Panc1 (cell line): Measurements from ENCODE around the gene MRPS27. TPM values are rescaled to one million over a fixed set of nuclear protein-coding genes. Genes with fewer than 3 reads are reported as not detected.
A peak's percentile ranks its signal among the peaks of the same experiment; 100 is the strongest.

Experiments
- ATAC-seq: fragments of 200-7000 bp; cut with Tn5 transposase; 2 replicates; pipeline ENCODE4 v1.9.1; 2020; ENCODE audit warnings: mild to moderate bottlenecking, moderate library complexity
- BruUV-seq: library from RNA; stranded (reverse); fragments of 400-500 nt; replicated peaks from 2 replicates; lab custom pipeline; 2021; lab: Mats Ljungman, UMichigan
- CTCF ChIA-PET: fragments of 300-600 bp; sonication (Branson Sonifier 250); formaldehyde crosslinking; loops from one replicate; lab custom pipeline; 2022; ENCODE audit warnings: antibody characterized with exemption; lab: Charles Lee
- POLR2A ChIA-PET: fragments of 300-600 bp; sonication (Branson Sonifier 250); formaldehyde crosslinking; loops from one replicate; lab custom pipeline; 2022; ENCODE audit warnings: antibody characterized with exemption; lab: Charles Lee
- DNase-seq: peaks from one replicate; pipeline ENCODE4 v3.0.0-alpha.2; 2010; ENCODE audit warnings: low read depth, low spot score
- H3K27ac ChIP-seq: 2 replicates; pipeline ENCODE4 v1.5.1; 2011; ENCODE audit warnings: mild to moderate bottlenecking, low read length, inconsistent platforms
- H3K27me3 ChIP-seq: fragments of 200-500 bp; sonication (Bioruptor generic); 2 replicates; pipeline ENCODE4 v1.6.0; 2014; ENCODE audit warnings: low read length, inconsistent platforms; ENCODE audit not compliant: control insufficient read depth, insufficient read depth
- H3K36me3 ChIP-seq: fragments of 200-500 bp; sonication (Bioruptor generic); 2 replicates; pipeline ENCODE4 v1.5.1; 2014; ENCODE audit warnings: inconsistent platforms, mild to moderate bottlenecking, low read length, moderate library complexity; ENCODE audit not compliant: control insufficient read depth, insufficient read depth
- H3K4me1 ChIP-seq: 2 replicates; pipeline ENCODE4 v1.5.1; 2011; ENCODE audit warnings: inconsistent platforms, mild to moderate bottlenecking, low read length, moderate library complexity; ENCODE audit not compliant: control insufficient read depth, insufficient read depth
- H3K4me3 ChIP-seq, 2 experiments: 2 replicates each; pipeline ENCODE4 v1.5.1; 2011 to 2012; ENCODE audit warnings: low read depth in 2 of 2, low read length in 2 of 2, mild to moderate bottlenecking in 2 of 2, inconsistent platforms in 1 of 2, moderate library complexity in 1 of 2
- H3K9me3 ChIP-seq: fragments of 200-500 bp; sonication (Bioruptor generic); 2 replicates; pipeline ENCODE4 v1.5.1; 2014; ENCODE audit warnings: low read depth, mild to moderate bottlenecking, inconsistent platforms, low read length, moderate library complexity; ENCODE audit not compliant: control insufficient read depth, insufficient read depth
- CTCF ChIP-seq: fragments of 450-650 bp; IDR thresholded peaks from 2 replicates; pipeline ENCODE4 v1.5.1; 2017; ENCODE audit warnings: mild to moderate bottlenecking
- POLR2AphosphoS5 ChIP-seq: IDR thresholded peaks from 2 replicates; pipeline ENCODE4 v1.6.1; 2012; ENCODE audit warnings: mild to moderate bottlenecking, low read depth, low read length, moderate library complexity
- SIN3A ChIP-seq: IDR thresholded peaks from 2 replicates; pipeline ENCODE4 v1.6.1; 2012; ENCODE audit warnings: low read depth, mild to moderate bottlenecking, low read length, moderate library complexity, borderline replicate concordance; ENCODE audit not compliant: insufficient read depth
- TCF7L2 ChIP-seq: IDR thresholded peaks from 2 replicates; pipeline ENCODE4 v1.6.1; 2011; ENCODE audit warnings: mild to moderate bottlenecking, low read depth, low read length, inconsistent platforms
- in situ Hi-C: cut with HindIII; loops from 2 replicates; pipeline ENCODE4 v1.10.0; 2016; ENCODE audit warnings: low sequenced_read_pairs, low pct_unique_long_range_greater_than_20kb
- intact Hi-C: fragments of 100-400 bp; cut with micrococcal nuclease; formaldehyde crosslinking; loops from one replicate; pipeline ENCODE4 v1.10.0; 2022; ENCODE audit not compliant: unreplicated experiment
- total RNA-seq: library from RNA; stranded (reverse); gene quantifications from one replicate; pipeline ENCODE4 v1.2.1, GENCODE V29; 2021; ENCODE audit not compliant: unreplicated experiment
- TF ChIP-seq, protein P1 (sequence below), 2 experiments: IDR thresholded peaks; 2 replicates each; pipeline ENCODE4 v1.6.1; 2011 to 2012; ENCODE audit warnings: low read depth in 2 of 2, control low read depth in 1 of 2, low read length in 1 of 2, mild to moderate bottlenecking in 1 of 2, moderate library complexity in 1 of 2; ENCODE audit not compliant: insufficient read depth in 1 of 2

Gene MRPS27
- total RNA-seq, 1 experiment from 2014 or later = 67.2 TPM

- BruUV-seq = no TSS peak
- POLR2A ChIA-PET = no interaction called here
- Histone ChIP-seq H3K27me3 (no peaks in the 10 kb centered on the region), H3K4me1 (peaks cover 11% of the 10 kb centered on the region; the same call in 1 of the 2 replicates), H3K36me3 (peaks cover 2% of the 10 kb centered on the region; the same call in 1 of the 2 replicates), H3K9me3 (no peaks in the 10 kb centered on the region), H3K27ac (peak overlapping the region; percentile 75; the same call in 1 of the 2 replicates), H3K4me3 (no peak overlapping the region)
- in situ Hi-C loops = no loop called here
- ATAC-seq (no peak), DNase-seq (no peak)
- CTCF ChIA-PET = no interaction called here
- intact Hi-C loops = no loop called here
- TF ChIP-seq, protein P1, sequence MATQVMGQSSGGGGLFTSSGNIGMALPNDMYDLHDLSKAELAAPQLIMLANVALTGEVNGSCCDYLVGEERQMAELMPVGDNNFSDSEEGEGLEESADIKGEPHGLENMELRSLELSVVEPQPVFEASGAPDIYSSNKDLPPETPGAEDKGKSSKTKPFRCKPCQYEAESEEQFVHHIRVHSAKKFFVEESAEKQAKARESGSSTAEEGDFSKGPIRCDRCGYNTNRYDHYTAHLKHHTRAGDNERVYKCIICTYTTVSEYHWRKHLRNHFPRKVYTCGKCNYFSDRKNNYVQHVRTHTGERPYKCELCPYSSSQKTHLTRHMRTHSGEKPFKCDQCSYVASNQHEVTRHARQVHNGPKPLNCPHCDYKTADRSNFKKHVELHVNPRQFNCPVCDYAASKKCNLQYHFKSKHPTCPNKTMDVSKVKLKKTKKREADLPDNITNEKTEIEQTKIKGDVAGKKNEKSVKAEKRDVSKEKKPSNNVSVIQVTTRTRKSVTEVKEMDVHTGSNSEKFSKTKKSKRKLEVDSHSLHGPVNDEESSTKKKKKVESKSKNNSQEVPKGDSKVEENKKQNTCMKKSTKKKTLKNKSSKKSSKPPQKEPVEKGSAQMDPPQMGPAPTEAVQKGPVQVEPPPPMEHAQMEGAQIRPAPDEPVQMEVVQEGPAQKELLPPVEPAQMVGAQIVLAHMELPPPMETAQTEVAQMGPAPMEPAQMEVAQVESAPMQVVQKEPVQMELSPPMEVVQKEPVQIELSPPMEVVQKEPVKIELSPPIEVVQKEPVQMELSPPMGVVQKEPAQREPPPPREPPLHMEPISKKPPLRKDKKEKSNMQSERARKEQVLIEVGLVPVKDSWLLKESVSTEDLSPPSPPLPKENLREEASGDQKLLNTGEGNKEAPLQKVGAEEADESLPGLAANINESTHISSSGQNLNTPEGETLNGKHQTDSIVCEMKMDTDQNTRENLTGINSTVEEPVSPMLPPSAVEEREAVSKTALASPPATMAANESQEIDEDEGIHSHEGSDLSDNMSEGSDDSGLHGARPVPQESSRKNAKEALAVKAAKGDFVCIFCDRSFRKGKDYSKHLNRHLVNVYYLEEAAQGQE (IDR thresholded peaks at IDR 0.05; ENCODE audit: insufficient read depth in 1 of 2, low read depth in 2 of 2, low read length in 1 of 2) = no peak
- TF ChIP-seq TCF7L2 = no peak
- no peak for TF ChIP-seq CTCF
- TF ChIP-seq SIN3A = no peak
- TF ChIP-seq POLR2AphosphoS5 = no peak
These were observed 37.2 kb downstream of the MRPS27 start for GRCh38 chr5:72282878-72283277.

GRCh38 chr5:72281764-72282499 lies 38.1 kb downstream of the MRPS27 start:
- BruUV-seq = no TSS peak
- CTCF ChIA-PET = no interaction called here
- peak; percentile 20 for DNase-seq
- Histone ChIP-seq H3K36me3 (peaks cover 2% of the 10 kb centered on the region; the same call in 1 of the 2 replicates), H3K4me1 (peaks cover 11% of the 10 kb centered on the region; the same call in 1 of the 2 replicates), H3K27me3 (no peaks in the 10 kb centered on the region), H3K27ac (peak overlapping the region; percentile 75; the same call in 1 of the 2 replicates), H3K4me3 (no peak overlapping the region), H3K9me3 (no peaks in the 10 kb centered on the region)
- POLR2A ChIA-PET = no interaction called here
- TF ChIP-seq CTCF = no peak
- TF ChIP-seq TCF7L2 = no peak
- TF ChIP-seq, protein P1 (IDR thresholded peaks at IDR 0.05; ENCODE audit: insufficient read depth in 1 of 2, low read depth in 2 of 2, low read length in 1 of 2) = no peak
- TF ChIP-seq POLR2AphosphoS5 = no peak
- TF ChIP-seq SIN3A = no peak
- no peak for ATAC-seq
- in situ Hi-C loops (no loop called here), intact Hi-C loops (no loop called here)
